Aorta (tissue), 5 donors: ENCODE data around the gene TMEM202. TPM values are rescaled to one million over a fixed set of nuclear protein-coding genes. Genes with fewer than 3 reads are reported as not detected.
"Not testable (repeated sequence)": the region's sequence is repeated elsewhere in the genome, so short reads cannot be mapped to it uniquely, and the experiment has no call there.

Source experiments
- ATAC-seq: fragments of 200-7000 bp; cut with Tn5 transposase; one replicate; pipeline ENCODE4 v1.9.1; 2022; ENCODE audit warnings: moderate library complexity; ENCODE audit not compliant: low FRiP score
- DNase-seq, 2 donors: peaks; one replicate each; pipeline ENCODE4 v3.0.0-alpha.2; 2020
- H3K27ac ChIP-seq, 2 donors: one replicate each; pipeline ENCODE4 v1.5.1; 2013; ENCODE audit warnings: low read length in 2 of 2, mild to moderate bottlenecking in 2 of 2, moderate library complexity in 2 of 2, control low read depth in 1 of 2, inconsistent platforms in 1 of 2, low read depth in 1 of 2
- H3K27me3 ChIP-seq, 2 donors: one replicate each; pipeline ENCODE4 v1.6.1; 2013; ENCODE audit warnings: control low read depth in 1 of 2, low read length in 1 of 2, mild to moderate bottlenecking in 1 of 2, moderate library complexity in 1 of 2; ENCODE audit not compliant: insufficient read depth in 2 of 2, control insufficient read depth in 1 of 2
- H3K36me3 ChIP-seq, 2 donors: one replicate each; pipeline ENCODE4 v1.6.1; 2013; ENCODE audit warnings: control low read depth in 1 of 2, low read length in 1 of 2, mild to moderate bottlenecking in 1 of 2; ENCODE audit not compliant: insufficient read depth in 2 of 2, control insufficient read depth in 1 of 2
- H3K4me1 ChIP-seq, 2 donors: one replicate each; pipeline ENCODE4 v1.6.1; 2013; ENCODE audit warnings: low read length in 2 of 2, control low read depth in 1 of 2, mild to moderate bottlenecking in 1 of 2, moderate library complexity in 1 of 2; ENCODE audit not compliant: insufficient read depth in 2 of 2, control insufficient read depth in 1 of 2
- H3K4me3 ChIP-seq, 2 donors: one replicate each; pipeline ENCODE4 v1.5.1; 2013; ENCODE audit warnings: low read length in 2 of 2, control low read depth in 1 of 2, mild to moderate bottlenecking in 1 of 2
- H3K9me3 ChIP-seq: one replicate; pipeline ENCODE4 v1.6.1; 2013; ENCODE audit warnings: mild to moderate bottlenecking, low read length; ENCODE audit not compliant: control insufficient read depth
- WGBS, 2 donors: extraction: QIAGEN DNeasy Blood & Tissue Kit; methylation state at CpG; one replicate each; pipeline ENCODE4 v1.1.7; 2013; 5-methylcytosine and 5-hydroxymethylcytosine counted together
- intact Hi-C, 2 donors: fragments of 100-400 bp; cut with DNase I; formaldehyde crosslinking; loops; one replicate each; pipeline versions ENCODE4 v1.14.2 to v1.15.0; 2022
- polyA plus RNA-seq, 2 donors: library from polyadenylated mRNA; stranded (reverse); fragments of 200-250 nt; gene quantifications; one replicate each; pipeline ENCODE4 v1.2.3, GENCODE V29; 2013
- total RNA-seq, 2 donors: library from RNA; stranded (reverse); fragmentation: NEBNext Ultra II Directional; extraction: Animal tissue kit (Norgen Biotek cat#: 25700); gene quantifications; one replicate each; pipeline ENCODE4 v1.2.1, GENCODE V29; 2021
- donor health status: healthy with polysubstance abuse.
- donor health status: Bipolar disorder and iron deficiency.
- donor health status: DM: no; HTN: no; CAD: no.
- donor health status: DM: no; HTN: no; CAD: no.
- donor health status: DM: yes; HTN: yes; CAD: no.

TMEM202 gene
- total and polyA plus RNA-seq, 4 donors: not detected

GRCh38 chr15:72406936-72407335 is 8.8 kb downstream of the TMEM202 start:
- DNase-seq (no peak), ATAC-seq (no peak)
- no peak overlapping the region for H3K4me3 ChIP-seq
- peaks cover 3% of the 10 kb centered on the region for H3K9me3 ChIP-seq
- H3K27ac ChIP-seq: no peak overlapping the region
- intact Hi-C loops: no loop called here
- H3K4me1 ChIP-seq: no peaks in the 10 kb centered on the region
- 69 to 79% methylated on average over 3 of the region's 3 CpGs for WGBS, 2 donors
- H3K27me3 ChIP-seq: no peaks in the 10 kb centered on the region
- no peaks in the 10 kb centered on the region for H3K36me3 ChIP-seq

- WGBS, 2 donors: 86 to 88% methylated on average over 5 of the region's 5 CpGs
- no peaks in the 10 kb centered on the region for H3K27me3 ChIP-seq
- DNase-seq: no peak
- H3K9me3 ChIP-seq: peaks cover 3% of the 10 kb centered on the region
- no peaks in the 10 kb centered on the region for H3K4me1 ChIP-seq
- intact Hi-C loops: no loop called here
- ATAC-seq: no peak
- no peak overlapping the region for H3K4me3 ChIP-seq
- H3K36me3 ChIP-seq: no peaks in the 10 kb centered on the region
- H3K27ac ChIP-seq: no peak overlapping the region
Observed at GRCh38 chr15:72411111-72411510, 13.0 kb downstream of the TMEM202 start.

DNA sequence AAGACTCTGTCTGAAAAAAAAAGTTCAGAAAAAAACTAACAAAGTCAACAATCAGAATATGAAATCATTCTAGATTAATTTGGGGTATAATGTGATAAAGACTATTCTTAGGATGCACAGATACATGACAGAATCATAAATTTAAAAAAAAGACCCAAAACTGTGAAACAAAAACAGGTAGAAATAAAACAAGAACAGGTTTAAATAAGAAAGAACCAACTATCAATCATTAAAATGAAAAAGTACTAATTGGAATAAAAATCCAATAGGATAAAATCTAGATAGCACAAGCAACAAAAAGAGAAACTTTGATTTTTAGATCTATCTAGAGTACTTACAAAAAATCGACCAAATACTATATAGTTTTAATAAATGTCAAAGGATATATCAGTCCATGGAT is 13.4 kb downstream of the TMEM202 start:
- no peaks in the 10 kb centered on the region for H3K4me1 ChIP-seq
- no peaks in the 10 kb centered on the region for H3K27me3 ChIP-seq
- no peak overlapping the region for H3K4me3 ChIP-seq
- no peak overlapping the region for H3K27ac ChIP-seq
- WGBS, 2 donors: 25 to 49% methylated on average over 1 of the region's 1 CpG
- no peaks in the 10 kb centered on the region for H3K36me3 ChIP-seq
- DNase-seq (no peak), ATAC-seq (no peak)
- intact Hi-C loops: no loop called here
- H3K9me3 ChIP-seq: peaks cover 3% of the 10 kb centered on the region

- H3K4me1 ChIP-seq, H3K9me3 ChIP-seq, H3K27me3 ChIP-seq, ATAC-seq, intact Hi-C loops, H3K4me3 ChIP-seq, H3K27ac ChIP-seq, H3K36me3 ChIP-seq, DNase-seq: not testable (repeated sequence)
- WGBS, 2 donors: 82% methylated on average over 3 of the region's 3 CpGs
Observed at GRCh38 chr15:72413337-72413736, 15.2 kb downstream of the TMEM202 start.

- Histone ChIP-seq H3K27ac (no peak overlapping the region), H3K27me3 (no peaks in the 10 kb centered on the region), H3K36me3 (no peaks in the 10 kb centered on the region), H3K4me3 (no peak overlapping the region), H3K4me1 (no peaks in the 10 kb centered on the region), H3K9me3 (peaks cover 3% of the 10 kb centered on the region)
- intact Hi-C loops: no loop called here
- DNase-seq: no peak
- ATAC-seq: no peak
- WGBS, 2 donors: 73% methylated on average over 2 of the region's 2 CpGs
Observed at GRCh38 chr15:72415304-72415703, 17.2 kb downstream of the TMEM202 start.

DNA sequence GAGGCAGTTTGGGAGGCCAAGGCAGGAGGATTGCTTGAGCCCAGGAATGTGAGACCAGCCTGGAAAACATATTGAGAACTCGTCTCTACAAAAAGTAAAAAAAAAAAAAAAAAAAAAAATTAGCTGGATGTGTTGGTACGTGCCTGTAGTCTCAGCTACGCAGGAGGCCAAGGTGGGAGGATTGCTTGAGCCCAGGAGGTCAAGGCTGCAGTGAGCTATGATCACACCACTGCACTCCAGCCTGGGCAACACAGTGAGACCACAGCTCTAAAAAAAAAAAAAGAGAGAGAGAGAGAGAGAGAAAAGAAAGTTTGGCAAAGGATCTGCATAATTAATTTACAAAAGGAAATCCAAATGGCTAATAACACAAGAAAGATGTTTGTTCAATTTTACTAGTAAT is 21.7 kb downstream of the TMEM202 start:
- intact Hi-C loops, H3K9me3 ChIP-seq, H3K36me3 ChIP-seq, H3K4me3 ChIP-seq, H3K27me3 ChIP-seq, H3K27ac ChIP-seq, H3K4me1 ChIP-seq, ATAC-seq, DNase-seq: not testable (repeated sequence)
- 70 to 77% methylated on average over 3 of the region's 3 CpGs for WGBS, 2 donors

DNA sequence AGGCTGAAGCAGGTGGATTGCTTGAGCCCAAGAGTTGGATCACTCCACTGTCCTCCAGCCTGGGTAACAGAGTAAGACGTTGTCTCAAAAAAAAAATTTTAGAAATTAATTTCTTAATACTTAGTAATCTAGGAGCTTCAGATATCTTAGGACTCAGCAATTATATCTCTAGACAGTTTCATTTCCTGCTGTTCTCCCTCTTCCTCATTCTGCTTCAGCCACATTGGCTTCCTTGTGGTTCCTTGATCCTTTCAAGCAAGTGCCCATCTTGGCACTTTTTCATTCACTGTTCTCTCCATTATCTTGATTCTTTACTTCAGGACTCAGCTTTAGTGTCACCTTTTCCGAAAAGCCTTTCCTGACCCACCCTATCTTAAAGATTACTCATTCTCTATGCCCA is 22.5 kb downstream of the TMEM202 start:
- H3K4me3 ChIP-seq: no peak overlapping the region
- H3K27me3 ChIP-seq: no peaks in the 10 kb centered on the region
- intact Hi-C loops: no loop called here
- WGBS, 2 donors: 80 to 81% methylated on average over 2 of the region's 2 CpGs
- peaks cover 1% of the 10 kb centered on the region for H3K9me3 ChIP-seq
- no peaks in the 10 kb centered on the region for H3K4me1 ChIP-seq
- ATAC-seq (no peak), DNase-seq (no peak)
- H3K36me3 ChIP-seq: no peaks in the 10 kb centered on the region
- H3K27ac ChIP-seq: no peak overlapping the region

GRCh38 chr15:72421484-72421883 is 23.4 kb downstream of the TMEM202 start:
- Histone ChIP-seq H3K4me3 (no peak overlapping the region), H3K9me3 (peaks cover 1% of the 10 kb centered on the region), H3K27me3 (no peaks in the 10 kb centered on the region), H3K4me1 (no peaks in the 10 kb centered on the region), H3K27ac (no peak overlapping the region), H3K36me3 (no peaks in the 10 kb centered on the region)
- ATAC-seq (no peak), DNase-seq (no peak)
- WGBS, 2 donors: 14 to 18% methylated on average over 1 of the region's 1 CpG
- intact Hi-C loops: no loop called here

GRCh38 chr15:72423256-72423655 is 25.2 kb downstream of the TMEM202 start:
- whole genome bisulfite sequencing, 2 donors: 58 to 61% methylated on average over 2 of the region's 2 CpGs
- H3K27ac ChIP-seq: no peak overlapping the region
- no peaks in the 10 kb centered on the region for H3K27me3 ChIP-seq
- H3K36me3 ChIP-seq: no peaks in the 10 kb centered on the region
- H3K9me3 ChIP-seq: peaks cover 1% of the 10 kb centered on the region
- ATAC-seq (no peak), DNase-seq (no peak)
- no peaks in the 10 kb centered on the region for H3K4me1 ChIP-seq
- H3K4me3 ChIP-seq: no peak overlapping the region
- intact Hi-C loops: no loop called here
